Esophagus squamous epithelium (tissue), 5 donors: ENCODE results near the gene ZG16. TPM values are rescaled to one million over a fixed set of nuclear protein-coding genes. Genes with fewer than 3 reads are reported as not detected.

Source experiments
- DNase-seq: peaks from one replicate; lab custom pipeline; 2025; lab: John Stamatoyannopoulos, UW
- H3K27ac ChIP-seq, 4 donors: fragments of 200-600 bp; sonication (generic); one replicate each; pipeline ENCODE4 v1.5.1; 2016 to 2019; ENCODE audit warnings: mild to moderate bottlenecking in 1 of 4
- H3K27me3 ChIP-seq, 4 donors: fragments of 200-600 bp; sonication (generic); 1 replicate in 3 of 4; 2 replicates in 1 of 4; pipeline versions ENCODE4 v1.5.1 to v1.6.0; 2017 to 2021; ENCODE audit warnings: antibody characterized with exemption in 1 of 4
- H3K36me3 ChIP-seq, 3 donors: fragments of 200-600 bp; sonication (generic); one replicate each; pipeline ENCODE4 v1.5.1; 2016 to 2019
- H3K4me1 ChIP-seq, 3 donors: fragments of 200-600 bp; sonication (generic); one replicate each; pipeline ENCODE4 v1.5.1; 2017 to 2019
- H3K4me3 ChIP-seq, 4 donors: fragments of 200-600 bp; sonication (generic); 1 replicate in 3 of 4; 2 replicates in 1 of 4; pipeline ENCODE4 v1.5.1; 2016 to 2019; ENCODE audit warnings: mild to moderate bottlenecking in 2 of 4, moderate library complexity in 1 of 4
- H3K9me3 ChIP-seq, 3 donors: fragments of 200-600 bp; sonication (generic); one replicate each; pipeline ENCODE4 v1.5.1; 2016 to 2019
- CTCF ChIP-seq, 6 experiments: fragments of 450-650 bp in 4 of 6; fragments of 200-600 bp in 2 of 6; sonication (generic) in 2 of 6; IDR thresholded peaks; one replicate each; pipeline ENCODE4 v1.5.1; 2016 to 2019; ENCODE audit warnings: antibody characterized with exemption in 6 of 6, mild to moderate bottlenecking in 4 of 6, moderate library complexity in 4 of 6
- POLR2A ChIP-seq, 4 donors: fragments of 450-650 bp; IDR thresholded peaks; one replicate each; pipeline ENCODE4 v1.6.1; 2017; ENCODE audit warnings: antibody characterized with exemption in 4 of 4, mild to moderate bottlenecking in 4 of 4, moderate library complexity in 3 of 4
- WGBS, 2 donors: methylation state at CpG; one replicate each; pipeline ENCODE4 v1.1.5; 2018; 5-methylcytosine and 5-hydroxymethylcytosine counted together
- intact Hi-C: fragments of 100-400 bp; cut with DNase I; formaldehyde crosslinking; loops from one replicate; pipeline ENCODE4 v1.15.0; 2022
- total RNA-seq, 4 donors: library from RNA; depleted of rRNA; stranded (reverse); fragments of >200 nt; gene quantifications; one replicate each; pipeline ENCODE4 v1.1.0, GENCODE V29; 2016
- donor health status: DM: yes; HTN: yes; CAD: no.

Gene ZG16
- total RNA-seq, 4 donors from 2014 or later, result not detected

- WGBS, 2 donors, result 83 to 93% methylated on average over 5 to 6 of the region's 8 CpGs
These were observed 24.4 kb downstream of the ZG16 start for GRCh38 chr16:29802416-29802935.

GRCh38 chr16:29804020-29804419, 26.0 kb downstream of the ZG16 start:
- DNase-seq, result no peak
- no peaks in the 10 kb centered on the region for H3K9me3 ChIP-seq
- H3K36me3 ChIP-seq, result peaks cover 2 to 55% (median 16%) of the 10 kb centered on the region in 3 donors
- H3K27ac ChIP-seq, result peak overlapping the region; percentile 90 to 100 (median 98)
- H3K27me3 ChIP-seq, result no peaks in the 10 kb centered on the region
- H3K4me1 ChIP-seq, result peaks cover 20 to 39% (median 25%) of the 10 kb centered on the region in 3 donors
- peak overlapping the region in 1 of 4 donors; percentile 85 for H3K4me3 ChIP-seq
- intact Hi-C loops, result no loop called here
- no peak for TF ChIP-seq POLR2A (IDR thresholded peaks at IDR 0.05)
- TF ChIP-seq CTCF (IDR thresholded peaks at IDR 0.05), result no peak
- WGBS, 2 donors, result 70 to 73% methylated on average over 6 to 8 of the region's 8 CpGs

More at GRCh38 chr16:29802416-29802935, 24.4 kb downstream of the ZG16 start:
- H3K36me3 ChIP-seq, result peaks cover 3 to 61% (median 26%) of the 10 kb centered on the region in 3 donors
- TF ChIP-seq CTCF (IDR thresholded peaks at IDR 0.05) (no peak), POLR2A (IDR thresholded peaks at IDR 0.05) (no peak)
- no peak for DNase-seq
- H3K27me3 ChIP-seq, result no peaks in the 10 kb centered on the region
- no peak overlapping the region for H3K4me3 ChIP-seq
- H3K9me3 ChIP-seq, result no peaks in the 10 kb centered on the region
- intact Hi-C loops, result no loop called here
- H3K4me1 ChIP-seq, result peaks cover 5 to 23% (median 12%) of the 10 kb centered on the region in 3 donors
- H3K27ac ChIP-seq, result no peak overlapping the region

GRCh38 chr16:29804455-29805231, 26.6 kb downstream of the ZG16 start:
- Histone ChIP-seq H3K36me3 (peaks cover 7 to 55% (median 16%) of the 10 kb centered on the region in 3 donors), H3K9me3 (no peaks in the 10 kb centered on the region), H3K4me1 (peaks cover 26 to 45% (median 31%) of the 10 kb centered on the region in 3 donors), H3K27me3 (no peaks in the 10 kb centered on the region), H3K27ac (peak overlapping the region; percentile 90 to 100 (median 98)), H3K4me3 (peak overlapping the region; percentile 72 to 95 (median 78))
- 1 to 5% methylated on average over 7 to 14 of the region's 26 CpGs for WGBS, 2 donors
- TF ChIP-seq CTCF (IDR thresholded peaks at IDR 0.05) (no peak), POLR2A (IDR thresholded peaks at IDR 0.05) (no peak)
- intact Hi-C loops, result no loop called here
- no peak for DNase-seq

- Histone ChIP-seq H3K4me3 (peak overlapping the region; percentile 72 to 95 (median 78)), H3K4me1 (peaks cover 35 to 53% (median 39%) of the 10 kb centered on the region in 3 donors), H3K9me3 (no peaks in the 10 kb centered on the region), H3K27ac (peak overlapping the region; percentile 90 to 100 (median 98)), H3K27me3 (no peaks in the 10 kb centered on the region), H3K36me3 (peaks cover 11 to 55% (median 14%) of the 10 kb centered on the region in 3 donors)
- 0 to 1% methylated on average over 5 to 33 of the region's 103 CpGs for WGBS, 2 donors
- DNase-seq, result peak; percentile 87
- TF ChIP-seq POLR2A (IDR thresholded peaks at IDR 0.05) (peak in 3 of 4 donors; percentile 56 to 95 (median 88)), CTCF (IDR thresholded peaks at IDR 0.05) (peak in 3 of 6 experiments; percentile 15 to 42 (median 30))
- intact Hi-C loops, result no loop called here
These were observed 27.4 kb downstream of the ZG16 start for GRCh38 chr16:29805232-29806098.
